HEK293T (cell line): ENCODE data around the gene ABLIM2.
"Not testable (repeated sequence)": the region's sequence is repeated elsewhere in the genome, so short reads cannot be mapped to it uniquely, and the experiment has no call there.

ENCODE experiments used
- CTCF ChIA-PET: fragments of 350-600 bp; formaldehyde crosslinking; extraction: SDS; loops from one replicate; lab custom pipeline; 2021; ENCODE audit warnings: antibody characterized with exemption, inconsistent platforms; lab: Yijun Ruan, JAX
- POLR2A ChIA-PET: fragments of 350-600 bp; formaldehyde crosslinking; extraction: SDS; loops from one replicate; lab custom pipeline; 2020; ENCODE audit warnings: antibody characterized with exemption, inconsistent platforms; lab: Yijun Ruan, JAX
- DNase-seq: peaks from one replicate; pipeline ENCODE4 v3.0.0; 2012; ENCODE audit warnings: mixed read lengths; ENCODE audit errors: extremely low spot score
- ARNT ChIP-seq: fragments of 450-650 bp; IDR thresholded peaks from 2 replicates; pipeline ENCODE4 v1.6.1; 2017; ENCODE audit warnings: mild to moderate bottlenecking
- BHLHE40 ChIP-seq: fragments of 450-650 bp; IDR thresholded peaks from 2 replicates; pipeline ENCODE4 v1.6.1; 2016; ENCODE audit warnings: mild to moderate bottlenecking, moderate library complexity, borderline replicate concordance
- CTBP1 ChIP-seq: fragments of 450-650 bp; IDR thresholded peaks from 2 replicates; pipeline ENCODE4 v1.6.1; 2016; ENCODE audit warnings: borderline replicate concordance
- ELF4 ChIP-seq: fragments of 450-650 bp; IDR thresholded peaks from 2 replicates; pipeline ENCODE4 v1.6.1; 2017; ENCODE audit warnings: antibody characterized with exemption
- FOXA1 ChIP-seq: fragments of 450-650 bp; IDR thresholded peaks from 2 replicates; pipeline ENCODE4 v1.6.1; 2016; ENCODE audit warnings: mild to moderate bottlenecking
- FOXK2 ChIP-seq: fragments of 450-650 bp; IDR thresholded peaks from 2 replicates; pipeline ENCODE4 v1.6.1; 2016; ENCODE audit warnings: mild to moderate bottlenecking
- FOXM1 ChIP-seq: fragments of 450-650 bp; IDR thresholded peaks from 2 replicates; pipeline ENCODE4 v1.6.1; 2017; ENCODE audit warnings: mild to moderate bottlenecking, borderline replicate concordance
- HDGF ChIP-seq: fragments of 450-650 bp; IDR thresholded peaks from 2 replicates; pipeline ENCODE4 v1.6.1; 2017; ENCODE audit warnings: antibody characterized with exemption, borderline replicate concordance
- L3MBTL2 ChIP-seq: fragments of 450-650 bp; conservative IDR thresholded peaks from 2 replicates; pipeline ENCODE4 v1.6.1; 2016; ENCODE audit warnings: mild to moderate bottlenecking
- LEF1 ChIP-seq: fragments of 450-650 bp; IDR thresholded peaks from 2 replicates; pipeline ENCODE4 v1.6.1; 2017; ENCODE audit warnings: mild to moderate bottlenecking, borderline replicate concordance
- NFRKB ChIP-seq: fragments of 450-650 bp; IDR thresholded peaks from 2 replicates; pipeline ENCODE4 v1.6.1; 2016; ENCODE audit warnings: mild to moderate bottlenecking, moderate library complexity
- PKNOX1 ChIP-seq: fragments of 450-650 bp; IDR thresholded peaks from 2 replicates; pipeline ENCODE4 v1.6.1; 2016
- SP1 ChIP-seq: fragments of 450-650 bp; IDR thresholded peaks from 2 replicates; pipeline ENCODE4 v1.6.1; 2017
- SUZ12 ChIP-seq: fragments of 450-650 bp; IDR thresholded peaks from 2 replicates; pipeline ENCODE4 v1.6.1; 2016; ENCODE audit warnings: mild to moderate bottlenecking
- TARDBP ChIP-seq: fragments of 450-650 bp; IDR thresholded peaks from 2 replicates; pipeline ENCODE4 v1.6.1; 2016
- ZNF384 ChIP-seq: fragments of 450-650 bp; IDR thresholded peaks from 2 replicates; pipeline ENCODE4 v1.6.1; 2016

Gene ABLIM2

GRCh38 chr4:7922466-7922865, 236.1 kb downstream of the ABLIM2 start:
- ChIA-PET POLR2A (no interaction called here), CTCF (no interaction called here)
- DNase-seq: no peak
- TF ChIP-seq ELF4 (no peak), SP1 (no peak), L3MBTL2 (no peak), ARNT (no peak), SUZ12 (no peak), TARDBP (no peak), CTBP1 (no peak), ZNF384 (no peak), FOXA1 (no peak), BHLHE40 (no peak), HDGF (no peak), PKNOX1 (no peak), FOXM1 (no peak), LEF1 (no peak)

- DNase-seq: no peak
- POLR2A ChIA-PET: no interaction called here
- no peak for TF ChIP-seq TARDBP
- TF ChIP-seq SUZ12: no peak
- TF ChIP-seq HDGF: no peak
- no peak for TF ChIP-seq L3MBTL2
- TF ChIP-seq ARNT: no peak
- CTCF ChIA-PET: no interaction called here
Measured at GRCh38 chr4:7918981-7919380, 239.6 kb downstream of the ABLIM2 start.

GRCh38 chr4:7918187-7918586, 240.4 kb downstream of the ABLIM2 start:
- POLR2A ChIA-PET, DNase-seq: not testable (repeated sequence)
- CTCF ChIA-PET: interaction anchor here (1.2 to 1.6 kb wide), 2 partner anchors 9 to 11 kb away, joined by 3 read pairs; no protein-coding TSS in a partner anchor

- TF ChIP-seq L3MBTL2: no peak
- no peak for TF ChIP-seq BHLHE40
- TF ChIP-seq CTBP1: no peak; the same call in 1 of the 2 replicates
- TF ChIP-seq FOXM1: no peak
- TF ChIP-seq NFRKB: no peak
- TF ChIP-seq ARNT: no peak
- no peak for TF ChIP-seq FOXA1
- TF ChIP-seq SP1: no peak
- TF ChIP-seq SUZ12: no peak
- no peak for TF ChIP-seq ZNF384
- TF ChIP-seq FOXK2: no peak
- no peak for TF ChIP-seq PKNOX1
- no peak for TF ChIP-seq TARDBP
- TF ChIP-seq HDGF: no peak
- TF ChIP-seq LEF1: no peak
- ChIA-PET CTCF (interaction anchor here (0.6 to 1.6 kb wide), 5 partner anchors 9 to 20 kb away, joined by 3 to 4 read pairs (median 3); no protein-coding TSS in a partner anchor), POLR2A (no interaction called here)
- DNase-seq: peak; percentile 49
Measured at GRCh38 chr4:7917669-7918068, 240.9 kb downstream of the ABLIM2 start.

GRCh38 chr4:7915875-7916242, 242.8 kb downstream of the ABLIM2 start:
- DNase-seq: no peak
- TF ChIP-seq ZNF384: no peak
- no peak for TF ChIP-seq FOXM1
- no peak for TF ChIP-seq ARNT
- no peak for TF ChIP-seq SUZ12
- TF ChIP-seq SP1: no peak
- TF ChIP-seq BHLHE40: no peak
- no peak for TF ChIP-seq LEF1
- no peak for TF ChIP-seq TARDBP
- CTCF ChIA-PET: no interaction called here
- POLR2A ChIA-PET: no interaction called here
